DMS153 treated with DMSO at 0.1 percent for 48 hours (cell line): ENCODE results near the gene VOPP1.
"Not testable (repeated sequence)": the region's sequence is repeated elsewhere in the genome, so short reads cannot be mapped to it uniquely, and the experiment has no call there.

Experiments used
- DNase-seq: peaks from one replicate; lab custom pipeline; 2025; ENCODE audit not compliant: unreplicated experiment; lab: John Stamatoyannopoulos, UW

The VOPP1 gene

DNA sequence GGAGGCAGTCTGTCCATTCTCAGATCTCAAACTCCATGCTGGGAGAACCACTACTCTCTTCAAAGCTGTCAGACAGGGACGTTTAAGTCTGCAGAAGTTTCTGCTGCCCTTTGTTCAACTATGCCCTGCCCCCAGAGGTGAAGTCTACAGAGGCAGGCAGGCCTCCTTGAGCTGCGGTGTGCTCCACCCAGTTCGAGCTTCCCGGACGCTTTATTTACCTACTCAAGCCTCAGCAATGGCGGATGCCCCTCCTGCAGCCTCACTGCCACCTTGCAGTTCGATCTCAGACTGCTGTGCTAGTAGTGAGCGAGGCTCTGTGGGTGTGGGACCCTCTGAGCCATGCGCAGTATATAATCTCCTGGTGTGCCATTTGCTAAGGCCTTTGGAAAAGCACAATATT, 10.4 kb upstream of the VOPP1 start:
- DNase-seq: not testable (repeated sequence)

GRCh38 chr7:55576753-55577152, 4.5 kb upstream of the VOPP1 start:
- DNase-seq: no peak

GRCh38 chr7:55575733-55576132, 3.4 kb upstream of the VOPP1 start:
- DNase-seq: no peak

DNA sequence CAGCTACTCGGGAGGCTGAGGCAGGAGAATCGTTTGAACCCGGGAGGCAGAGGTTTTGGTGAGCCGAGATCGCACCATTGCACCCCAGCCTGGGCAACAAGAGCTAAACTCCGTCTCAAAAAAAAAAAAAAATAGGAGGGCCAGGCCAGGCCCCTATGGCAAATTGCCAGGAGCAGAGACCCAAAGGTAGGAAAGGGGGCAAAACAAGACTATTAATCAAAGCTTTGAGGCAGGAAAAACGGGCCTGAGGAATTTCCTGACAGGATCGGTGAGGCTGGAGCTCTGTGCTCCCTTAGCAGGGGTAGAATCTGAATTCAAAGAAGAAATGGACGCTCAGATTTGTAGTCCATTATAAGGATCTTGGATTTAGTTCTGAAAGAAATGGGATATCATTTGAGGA, 2.8 kb upstream of the VOPP1 start:
- DNase-seq: no peak

DNA sequence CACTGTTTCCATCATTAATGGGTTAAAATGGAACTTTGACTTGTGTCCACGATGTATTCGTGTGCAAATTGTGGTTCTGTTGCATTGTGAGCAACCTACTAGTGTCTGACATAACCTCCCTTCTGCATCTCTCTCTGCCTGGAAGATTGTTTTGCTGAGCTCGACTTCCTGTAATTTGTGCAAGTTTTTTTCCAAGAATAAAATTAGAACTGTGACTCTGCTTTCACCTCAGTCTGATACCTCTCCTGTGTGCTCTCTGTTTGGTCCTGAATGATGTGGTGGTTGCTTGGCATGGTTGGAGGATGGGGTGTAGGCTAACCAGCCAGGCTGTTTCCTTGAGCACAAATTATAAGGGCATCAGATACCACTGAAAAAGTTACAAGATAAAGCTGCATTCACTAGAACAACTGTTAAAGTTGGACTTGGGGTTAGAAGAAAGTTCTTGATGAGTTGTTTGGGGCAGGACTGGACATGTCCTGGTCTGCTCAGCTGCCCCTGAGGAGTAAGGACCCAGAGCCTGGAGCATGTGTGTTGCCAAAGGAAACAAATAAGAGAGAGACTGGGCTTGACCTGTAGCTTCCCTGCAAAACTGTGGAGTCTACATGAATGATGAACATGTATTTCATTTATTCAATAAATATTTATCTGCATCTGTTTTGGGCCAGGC, 1.9 kb upstream of the VOPP1 start:
- no peak for DNase-seq

DNA sequence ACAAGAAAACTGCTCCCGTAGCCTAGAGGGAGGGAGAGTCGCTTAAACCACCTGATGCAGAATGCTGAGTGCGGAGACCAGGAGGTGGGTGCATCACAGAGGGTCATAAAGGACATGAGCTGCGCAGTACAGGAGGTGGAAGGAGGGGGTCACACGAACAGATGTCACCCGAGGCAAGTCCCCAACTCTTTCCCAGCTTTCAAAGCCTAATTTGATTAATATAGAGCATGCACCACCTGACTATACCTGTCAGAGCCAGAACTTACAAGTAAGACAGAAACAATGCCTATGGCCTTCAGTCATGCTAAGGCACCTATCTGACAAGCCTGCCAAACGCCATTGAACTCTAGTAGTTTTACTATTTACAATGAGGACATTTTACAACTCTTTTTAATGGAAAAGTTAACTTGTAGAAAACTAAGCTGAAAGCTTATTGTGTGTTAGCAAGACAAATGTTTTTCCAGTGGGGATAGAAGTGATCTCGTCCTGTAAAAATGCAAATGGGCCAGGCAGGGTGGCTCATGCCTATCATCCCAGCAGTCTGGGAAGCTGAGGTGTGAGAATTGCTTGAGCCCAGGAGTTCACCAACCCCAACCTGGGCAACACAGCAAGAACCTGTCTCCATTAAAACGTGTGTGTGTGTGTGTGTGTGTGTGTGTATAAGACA, 1.1 kb upstream of the VOPP1 start:
- DNase-seq: no peak

DNA sequence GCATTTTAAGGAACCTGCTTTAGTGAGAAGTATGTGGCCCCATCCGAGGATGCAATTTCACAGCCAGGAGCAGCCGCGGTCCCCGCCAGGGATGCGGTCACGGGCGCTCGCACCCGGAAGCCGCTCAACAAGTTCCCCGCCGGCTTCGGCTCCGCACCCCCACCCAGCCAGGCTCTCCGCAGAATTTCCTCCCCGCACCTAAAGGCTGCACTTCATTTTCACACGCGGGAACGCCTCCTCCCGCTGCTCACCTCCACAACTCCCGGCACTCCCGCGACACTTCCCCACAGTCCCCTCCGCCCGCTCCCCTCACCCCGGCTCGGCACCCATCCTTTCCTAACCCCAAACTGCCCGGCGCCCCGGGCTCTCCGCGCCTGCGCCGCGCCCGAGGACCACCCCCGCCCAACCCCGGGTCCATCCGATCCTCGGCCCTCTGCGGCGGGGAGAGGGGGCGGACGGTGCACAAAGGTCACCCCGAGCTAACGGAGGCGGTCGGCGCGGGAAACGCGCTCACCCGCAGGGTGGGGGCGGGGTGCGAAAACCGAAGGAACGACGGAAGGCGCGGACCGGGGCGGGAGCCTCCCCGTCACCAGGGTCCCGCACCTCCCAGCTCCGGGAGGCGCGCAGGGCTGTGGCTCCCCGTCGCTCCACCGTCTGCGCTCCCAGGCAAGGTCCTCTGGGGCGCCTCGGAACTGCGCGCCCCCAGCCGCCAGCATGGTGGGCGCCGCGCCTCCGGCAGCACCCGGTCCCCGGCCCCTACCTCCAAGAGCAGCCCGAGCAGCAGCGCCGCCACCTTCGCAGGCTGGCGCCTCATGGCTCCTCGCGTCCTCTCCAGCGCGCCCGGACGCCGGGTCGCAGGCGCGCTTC, 558 bp downstream of the VOPP1 start:
- DNase-seq: no peak

GRCh38 chr7:55570939-55571338, 1.4 kb downstream of the VOPP1 start:
- DNase-seq: no peak

GRCh38 chr7:55570218-55570873, 2.0 kb downstream of the VOPP1 start:
- no peak for DNase-seq

- DNase-seq: no peak
These were observed 2.5 kb downstream of the VOPP1 start for GRCh38 chr7:55569797-55570196.

GRCh38 chr7:55569269-55569663, 3.0 kb downstream of the VOPP1 start:
- no peak for DNase-seq

GRCh38 chr7:55568613-55569268, 3.6 kb downstream of the VOPP1 start:
- DNase-seq: no peak

DNA sequence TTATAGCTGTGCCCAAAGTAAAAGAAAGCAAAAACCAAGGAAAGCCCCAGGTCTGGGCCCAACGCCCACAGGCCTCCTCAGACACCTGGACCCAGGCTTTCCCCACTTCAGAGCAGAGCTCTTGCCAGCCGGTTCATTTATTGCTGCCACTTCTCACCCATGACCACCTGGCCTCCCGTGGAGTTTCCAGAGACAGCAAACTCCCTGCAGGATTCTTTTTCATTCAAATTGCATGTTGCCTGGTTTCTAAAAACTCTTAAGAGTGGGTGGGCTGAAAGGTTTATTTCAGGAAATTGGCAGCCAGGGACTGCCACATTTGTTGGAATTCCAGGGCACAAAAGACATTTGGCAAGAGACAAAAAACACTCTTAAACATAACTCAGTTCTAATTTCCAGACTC, 4.7 kb downstream of the VOPP1 start:
- no peak for DNase-seq

DNA sequence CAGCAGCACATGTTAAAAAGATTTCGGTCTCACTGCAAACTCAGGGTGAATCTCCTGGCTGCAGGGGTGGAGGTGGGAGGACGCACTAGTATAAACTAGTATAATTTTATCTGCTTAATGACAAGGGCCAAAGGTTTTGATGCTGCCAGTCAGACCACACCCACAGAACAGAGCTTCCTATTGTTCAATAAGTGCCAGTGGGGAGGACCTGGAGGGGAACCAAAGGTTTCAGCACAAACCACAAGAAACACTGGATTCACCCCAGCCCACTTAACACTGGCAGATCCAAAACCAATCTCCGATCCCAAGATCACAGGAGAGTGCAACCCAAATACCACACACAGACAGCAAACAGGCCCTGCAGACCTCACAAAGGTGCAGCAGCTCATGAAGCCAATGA, 6.6 kb downstream of the VOPP1 start:
- no peak for DNase-seq

DNA sequence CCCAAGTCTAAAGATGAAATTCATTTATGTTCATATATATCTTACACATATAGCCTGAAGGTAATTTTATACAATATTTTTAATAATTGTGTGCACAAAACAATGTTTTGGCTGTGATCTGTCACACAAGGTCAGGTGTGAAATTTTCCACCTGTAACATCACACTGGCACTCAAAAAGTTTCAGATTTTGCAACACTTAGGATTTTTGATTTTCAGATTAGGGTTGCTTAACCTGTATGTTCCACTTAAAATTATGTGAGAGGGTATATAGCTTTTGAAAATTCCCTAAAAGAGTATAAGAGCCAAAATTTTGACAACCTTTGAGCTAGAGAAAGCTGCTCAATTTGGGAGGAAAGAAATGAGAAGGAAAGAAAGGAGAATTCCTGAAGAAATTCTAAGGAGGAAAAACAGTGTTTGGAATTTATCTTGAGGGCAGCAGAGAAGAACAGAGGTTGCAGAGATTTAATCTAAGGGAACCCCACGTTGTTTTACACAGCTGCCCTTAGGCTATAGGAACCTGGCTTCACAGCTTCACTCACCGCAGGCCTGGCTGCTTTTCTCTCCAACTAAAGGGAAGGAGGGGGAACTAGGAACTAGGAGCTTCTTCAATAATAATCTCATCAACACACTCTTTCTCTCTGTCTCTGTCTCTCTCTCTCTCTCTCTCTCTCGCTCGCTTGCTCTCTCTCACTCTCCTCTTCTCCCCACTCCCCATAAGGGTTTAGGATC, 8.5 kb downstream of the VOPP1 start:
- DNase-seq: no peak

DNA sequence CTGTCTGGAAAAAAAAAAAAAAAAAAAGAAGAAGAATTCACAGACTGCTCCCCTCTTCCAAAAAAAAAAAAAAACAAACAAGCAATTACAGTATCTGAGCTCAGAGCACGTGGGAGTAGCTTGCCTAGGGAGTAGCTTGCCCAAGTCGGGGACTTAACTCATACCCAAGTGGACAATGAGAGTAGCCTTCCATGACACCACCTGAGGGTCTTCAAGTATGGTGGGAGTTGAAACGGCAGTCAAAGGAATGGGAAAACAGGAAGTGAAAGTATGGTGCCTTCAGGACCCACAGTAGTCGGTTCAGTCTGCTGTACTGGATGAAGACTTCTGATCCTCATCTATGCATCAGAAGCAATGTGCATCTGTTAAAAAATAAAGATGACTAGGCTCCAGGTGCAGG, 10.6 kb downstream of the VOPP1 start:
- DNase-seq: no peak

DNA sequence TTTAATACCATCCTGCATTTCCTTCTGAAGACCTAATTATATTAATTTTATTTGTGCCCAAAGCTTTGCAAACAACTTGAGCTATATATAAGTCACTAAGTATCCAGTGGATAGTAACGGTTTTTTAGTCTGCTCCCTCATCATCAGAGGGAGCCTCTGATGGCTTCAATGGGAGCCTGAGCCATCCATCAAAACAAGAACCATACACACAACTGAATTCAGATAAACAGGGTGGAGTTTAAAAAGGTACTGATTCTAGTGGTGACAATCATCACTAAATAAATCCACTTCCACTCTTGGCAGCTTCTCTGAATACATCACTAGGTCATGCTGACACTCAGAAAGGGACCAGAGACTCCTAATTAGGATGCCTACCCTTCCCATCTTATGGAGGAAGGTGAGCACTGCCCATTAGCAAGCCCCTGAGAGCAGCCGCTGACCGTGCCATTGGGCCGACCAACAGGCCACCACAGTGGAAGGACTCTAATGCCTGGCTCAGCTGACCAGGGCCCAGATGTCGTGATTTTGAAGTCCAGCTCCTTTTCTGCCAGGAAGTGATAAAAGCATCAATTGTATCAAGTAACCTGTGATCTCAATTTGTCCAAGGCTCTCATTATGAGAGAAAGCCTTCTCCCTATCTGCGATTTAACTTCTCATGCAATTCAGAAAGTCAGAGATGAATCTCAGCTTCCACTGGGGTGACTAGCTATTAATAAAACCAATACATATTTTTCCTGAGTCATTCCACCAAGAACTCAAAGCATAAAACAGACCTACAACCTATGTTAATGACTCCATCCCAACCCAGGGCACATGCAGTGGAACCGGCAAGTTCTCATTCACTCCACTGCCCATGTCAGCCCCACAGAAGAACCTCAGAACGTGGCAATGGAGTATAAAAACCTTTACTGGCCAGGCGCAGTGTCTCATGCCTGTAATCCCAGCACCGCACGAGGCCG, 13.1 kb downstream of the VOPP1 start:
- DNase-seq: no peak

DNA sequence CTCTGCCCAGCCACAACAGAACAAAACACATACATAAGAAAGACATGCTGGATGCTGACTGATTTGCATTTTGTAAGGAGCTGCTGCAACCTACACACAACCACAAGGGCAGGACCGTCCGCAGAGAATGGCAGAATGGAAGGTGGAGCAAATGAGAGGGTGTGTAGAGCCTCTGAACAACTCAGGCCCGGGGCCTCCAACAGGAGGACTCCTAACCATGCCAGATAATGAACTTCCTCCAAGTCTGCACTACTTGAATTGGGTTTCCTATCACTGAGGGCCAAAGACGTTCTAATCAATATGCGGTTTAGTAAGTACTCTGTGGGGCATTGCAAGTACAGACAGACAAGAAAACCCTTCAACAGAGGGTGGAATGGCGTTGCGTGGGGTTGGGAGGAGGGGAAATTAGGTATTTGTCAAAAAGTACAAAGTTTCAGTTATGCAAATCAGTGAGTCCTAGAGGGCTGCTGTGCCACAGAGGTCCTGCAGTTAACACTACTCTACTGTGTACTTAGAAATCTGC, 14.6 kb downstream of the VOPP1 start:
- DNase-seq: no peak

GRCh38 chr7:55556492-55556891, 15.8 kb downstream of the VOPP1 start:
- DNase-seq: no peak
